Keratinocyte (primary cell): ENCODE data around the gene OR5V1. TPM values are rescaled to one million over a fixed set of nuclear protein-coding genes. Genes with fewer than 3 reads are reported as not detected.

Source experiments
- DNase-seq: peaks from one replicate; pipeline ENCODE4 v3.0.0-alpha.2; 2011; ENCODE audit warnings: low read depth, missing footprints, low spot score
- FAIRE-seq: peaks from 2 replicates; lab custom pipeline; 2011; peaks lifted over from hg19 to GRCh38; lab: Jason Lieb, UNC
- H2AFZ ChIP-seq: 2 replicates; pipeline ENCODE4 v1.6.0; 2012; ENCODE audit warnings: low read length, control low read depth, inconsistent platforms; ENCODE audit not compliant: control insufficient read depth
- H3K27ac ChIP-seq: 2 replicates; pipeline ENCODE4 v1.5.1; 2011; ENCODE audit warnings: low read length; ENCODE audit not compliant: control insufficient read depth, insufficient read depth
- H3K27me3 ChIP-seq: 3 replicates; pipeline ENCODE4 v1.6.0; 2011; ENCODE audit warnings: low read length; ENCODE audit not compliant: control insufficient read depth, insufficient read depth; ENCODE audit errors: extremely low read depth
- H3K36me3 ChIP-seq, 2 experiments: 2 replicates in 1 of 2; 3 replicates in 1 of 2; pipeline ENCODE4 v1.5.1; 2011; ENCODE audit warnings: low read length in 2 of 2, mild to moderate bottlenecking in 1 of 2; ENCODE audit not compliant: control insufficient read depth in 2 of 2, insufficient read depth in 2 of 2; ENCODE audit errors: extremely low read depth in 1 of 2
- H3K4me1 ChIP-seq: 3 replicates; pipeline ENCODE4 v1.5.1; 2011; ENCODE audit warnings: low read length; ENCODE audit not compliant: control insufficient read depth, insufficient read depth; ENCODE audit errors: extremely low read depth
- H3K4me2 ChIP-seq: 3 replicates; pipeline ENCODE4 v1.6.0; 2011; ENCODE audit warnings: low read depth, low read length; ENCODE audit not compliant: control insufficient read depth, insufficient read depth; ENCODE audit errors: extremely low read depth
- H3K4me3 ChIP-seq, 3 experiments: fragments of 200-600 bp in 1 of 3; sonication (generic) in 1 of 3; 2 replicates in 2 of 3; 3 replicates in 1 of 3; pipeline ENCODE4 v1.5.1; 2011 to 2016; ENCODE audit warnings: low read length in 3 of 3, mild to moderate bottlenecking in 3 of 3, control low read depth in 2 of 3, inconsistent platforms in 1 of 3, low read depth in 1 of 3, mixed read lengths in 1 of 3, mixed run types in 1 of 3, moderate library complexity in 1 of 3; ENCODE audit not compliant: control insufficient read depth in 2 of 3, insufficient read depth in 2 of 3; ENCODE audit errors: extremely low read depth in 1 of 3
- H3K79me2 ChIP-seq: 2 replicates; pipeline ENCODE4 v1.6.0; 2012; ENCODE audit warnings: low read length; ENCODE audit not compliant: control insufficient read depth, insufficient read depth
- H3K9ac ChIP-seq: 3 replicates; pipeline ENCODE4 v1.6.0; 2011; ENCODE audit warnings: low read length; ENCODE audit not compliant: control insufficient read depth, insufficient read depth; ENCODE audit errors: extremely low read depth
- H3K9me1 ChIP-seq: 3 replicates; pipeline ENCODE4 v1.6.0; 2011; ENCODE audit warnings: low read length; ENCODE audit not compliant: control insufficient read depth, insufficient read depth; ENCODE audit errors: extremely low read depth
- H3K9me3 ChIP-seq: 2 replicates; pipeline ENCODE4 v1.5.1; 2012; ENCODE audit warnings: low read depth, low read length; ENCODE audit not compliant: control insufficient read depth
- H4K20me1 ChIP-seq: 3 replicates; pipeline ENCODE4 v1.6.0; 2011; ENCODE audit warnings: low read length; ENCODE audit not compliant: control insufficient read depth, insufficient read depth; ENCODE audit errors: extremely low read depth
- EZH2 ChIP-seq: IDR thresholded peaks from one replicate; pipeline ENCODE4 v1.6.1; 2012; ENCODE audit warnings: inconsistent platforms, mild to moderate bottlenecking, low read length, moderate library complexity
- dilution Hi-C: fragments of 300-500 bp; cut with MboI; formaldehyde crosslinking; loops from one replicate; pipeline ENCODE4 v1.7.0; 2020; ENCODE audit warnings: low sequenced_read_pairs; ENCODE audit not compliant: extremely low pct_ligation_motif_present
- polyA plus RNA-seq, 5 experiments: library from polyadenylated mRNA; depleted of rRNA in 3 of 5; stranded (reverse) in 3 of 5; stranded (forward) in 1 of 5; unstranded in 1 of 5; fragments of >200 nt; gene quantifications; 1 replicate in 1 of 5; 2 replicates in 3 of 5; 3 replicates in 1 of 5; pipeline versions ENCODE4 v1.2.1 to v1.2.3, GENCODE V29; 2011 to 2012; ENCODE audit warnings: missing spikeins in 2 of 5, low read depth in 1 of 5, low replicate concordance in 1 of 5
- TF ChIP-seq, protein P1 (sequence below), 3 experiments: IDR thresholded peaks in 1 of 3; conservative IDR thresholded peaks in 1 of 3; optimal IDR thresholded peaks in 1 of 3; 2 replicates in 2 of 3; 3 replicates in 1 of 3; pipeline versions ENCODE3 to v1.5.1; 2011; ENCODE audit warnings: low read length in 3 of 3, mild to moderate bottlenecking in 3 of 3, moderate library complexity in 2 of 3, control low read depth in 1 of 3, inconsistent platforms in 1 of 3; ENCODE audit not compliant: insufficient read depth in 2 of 3; ENCODE audit errors: extremely low read depth in 1 of 3

Gene OR5V1
- polyA plus RNA-seq, 1 donor (not counting 4 experiments of a cell fraction or from before 2014, with no cell fraction given): not detected

DNA sequence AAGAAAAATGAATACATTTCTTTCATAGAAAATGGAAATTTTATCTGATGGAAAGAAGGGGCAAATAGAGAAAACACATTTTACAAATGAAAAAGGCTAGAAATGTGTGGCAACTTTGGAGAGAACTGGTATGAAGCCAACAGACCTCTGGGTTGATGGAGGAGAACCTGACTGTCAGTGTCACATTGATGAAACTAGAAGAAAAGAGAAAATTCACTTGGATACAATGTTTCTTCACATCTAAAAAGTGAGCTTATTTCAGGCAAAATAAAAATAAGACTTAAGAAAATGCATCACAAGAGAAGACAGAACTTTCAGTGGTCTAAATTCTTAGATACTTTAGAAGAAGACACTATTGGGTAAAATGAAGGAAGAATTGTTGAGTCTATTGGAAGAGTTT, 26.7 kb upstream of the OR5V1 start, which contains the start of gene OR12D2:
Gene OR12D2, plus strand, starts transcription at position 301 of the 400 bp plus-strand sequence. CDS start 1,069 bp downstream, outside the sequence.
- Histone ChIP-seq H3K4me1 (no peaks in the 10 kb centered on the region), H3K9me3 (no peaks in the 10 kb centered on the region), H3K36me3 (no peaks in the 10 kb centered on the region), H3K9ac (no peak within 1 kb of the TSS), H2AFZ (no peak within 1 kb of the TSS), H3K27me3 (no peaks in the 10 kb centered on the region), H3K4me2 (no peak within 1 kb of the TSS), H3K27ac (no peak within 1 kb of the TSS), H4K20me1 (no peaks in the 10 kb centered on the region), H3K79me2 (no peaks in the 10 kb centered on the region), H3K4me3 (no peak within 1 kb of the TSS), H3K9me1 (no peaks in the 10 kb centered on the region)
- no peak for FAIRE-seq
- dilution Hi-C loops: no loop called here
- DNase-seq: no peak
- TF ChIP-seq, protein P1, sequence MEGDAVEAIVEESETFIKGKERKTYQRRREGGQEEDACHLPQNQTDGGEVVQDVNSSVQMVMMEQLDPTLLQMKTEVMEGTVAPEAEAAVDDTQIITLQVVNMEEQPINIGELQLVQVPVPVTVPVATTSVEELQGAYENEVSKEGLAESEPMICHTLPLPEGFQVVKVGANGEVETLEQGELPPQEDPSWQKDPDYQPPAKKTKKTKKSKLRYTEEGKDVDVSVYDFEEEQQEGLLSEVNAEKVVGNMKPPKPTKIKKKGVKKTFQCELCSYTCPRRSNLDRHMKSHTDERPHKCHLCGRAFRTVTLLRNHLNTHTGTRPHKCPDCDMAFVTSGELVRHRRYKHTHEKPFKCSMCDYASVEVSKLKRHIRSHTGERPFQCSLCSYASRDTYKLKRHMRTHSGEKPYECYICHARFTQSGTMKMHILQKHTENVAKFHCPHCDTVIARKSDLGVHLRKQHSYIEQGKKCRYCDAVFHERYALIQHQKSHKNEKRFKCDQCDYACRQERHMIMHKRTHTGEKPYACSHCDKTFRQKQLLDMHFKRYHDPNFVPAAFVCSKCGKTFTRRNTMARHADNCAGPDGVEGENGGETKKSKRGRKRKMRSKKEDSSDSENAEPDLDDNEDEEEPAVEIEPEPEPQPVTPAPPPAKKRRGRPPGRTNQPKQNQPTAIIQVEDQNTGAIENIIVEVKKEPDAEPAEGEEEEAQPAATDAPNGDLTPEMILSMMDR (optimal IDR thresholded peaks at IDR 0.05 in 1 of 3, IDR thresholded peaks at IDR 0.05 in 1 of 3, conservative IDR thresholded peaks at IDR 0.05 in 1 of 3; ENCODE audit: extremely low read depth in 1 of 3, insufficient read depth in 2 of 3, low read length in 3 of 3): no peak
- TF ChIP-seq EZH2: no peak

DNA sequence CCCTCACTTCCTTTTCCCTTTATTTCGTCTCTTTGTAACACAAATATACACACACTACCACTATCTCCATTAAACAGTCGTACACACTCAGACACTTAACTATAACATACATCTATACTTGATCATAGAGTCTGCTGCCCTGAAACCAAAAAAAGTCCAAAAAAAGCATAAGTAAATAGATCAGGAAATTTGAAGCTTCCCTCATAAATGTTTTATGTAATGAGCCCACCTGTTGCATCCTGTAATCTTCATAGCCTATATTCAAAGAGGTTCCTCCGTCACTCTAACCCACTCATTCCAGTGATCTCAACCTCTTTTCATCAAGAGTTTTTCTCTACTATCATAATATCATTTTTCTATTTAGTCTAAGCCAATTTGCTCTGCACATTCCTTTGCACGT, 19.9 kb upstream of the OR5V1 start:
- H3K9ac ChIP-seq: no peak overlapping the region
- H3K9me3 ChIP-seq: no peaks in the 10 kb centered on the region
- H3K9me1 ChIP-seq: no peaks in the 10 kb centered on the region
- no peaks in the 10 kb centered on the region for H3K79me2 ChIP-seq
- TF ChIP-seq, protein P1 (optimal IDR thresholded peaks at IDR 0.05 in 1 of 3, IDR thresholded peaks at IDR 0.05 in 1 of 3, conservative IDR thresholded peaks at IDR 0.05 in 1 of 3; ENCODE audit: extremely low read depth in 1 of 3, insufficient read depth in 2 of 3, low read length in 3 of 3): no peak
- no peak for TF ChIP-seq EZH2
- H3K4me1 ChIP-seq: no peaks in the 10 kb centered on the region
- DNase-seq (no peak), FAIRE-seq (no peak)
- no peak overlapping the region for H3K4me2 ChIP-seq
- no peaks in the 10 kb centered on the region for H4K20me1 ChIP-seq
- dilution Hi-C loops: loop anchor here (10.0 kb wide), 1 partner anchor 206 kb away; no protein-coding TSS in a partner anchor
- no peaks in the 10 kb centered on the region for H3K36me3 ChIP-seq
- H3K27ac ChIP-seq: no peak overlapping the region
- no peaks in the 10 kb centered on the region for H3K27me3 ChIP-seq
- H3K4me3 ChIP-seq: no peak overlapping the region
- no peak overlapping the region for H2AFZ ChIP-seq
